Left ventricle myocardium superior (tissue), 1 donor: Measurements from ENCODE around the gene PCGF2. TPM values are rescaled to one million over a fixed set of nuclear protein-coding genes. Genes with fewer than 3 reads are reported as not detected.
"Not testable (repeated sequence)": the region's sequence is repeated elsewhere in the genome, so short reads cannot be mapped to it uniquely, and the experiment has no call there.

Experiments
- ATAC-seq: fragments of 200-7000 bp; cut with Tn5 transposase; one replicate; pipeline ENCODE4 v1.9.1; 2020; ENCODE audit warnings: mild to moderate bottlenecking, moderate library complexity
- DNase-seq: peaks from one replicate; pipeline ENCODE4 v3.0.0-alpha.2; 2020
- intact Hi-C: fragments of 100-400 bp; cut with micrococcal nuclease; formaldehyde crosslinking; loops from one replicate; pipeline ENCODE4 v1.11.0; 2022
- long read RNA-seq: library from polyadenylated mRNA; unstranded; transcript quantifications from one replicate; pipeline ENCODE4 v2.0.0, GENCODE V29; 2021
- total RNA-seq: library from RNA; stranded (reverse); fragmentation: NEBNext Ultra II Directional; extraction: Animal tissue kit (Norgen Biotek cat#: 25700); gene quantifications from one replicate; pipeline ENCODE4 v1.2.1, GENCODE V29; 2021
- donor health status: DM: no; HTN: yes; CAD: no; lungs with severe emphysema.

The PCGF2 gene
- total RNA-seq = 23.8 TPM
- long read RNA-seq, partial matches to known transcripts = 7 of 12 reads
- long read RNA-seq, other reads (novel, unspliced or antisense) = 5 of 12 reads

GRCh38 chr17:38748149-38748891 lies at the start of gene PCGF2:
Gene PCGF2, minus strand, starts transcription at chr17:38748336. Its CDS starts 7,934 bp downstream, at chr17:38740402.
- ATAC-seq = peak; percentile 42
- DNase-seq = peak; percentile 94
- intact Hi-C loops = no loop called here

- ATAC-seq (no peak), DNase-seq (no peak)
- intact Hi-C loops = no loop called here
Observed at GRCh38 chr17:38797828-38798227, 49.7 kb upstream of the PCGF2 start.

- DNase-seq (no peak), ATAC-seq (no peak)
- intact Hi-C loops = no loop called here
Observed at GRCh38 chr17:38797158-38797490, 49.0 kb upstream of the PCGF2 start.

GRCh38 chr17:38796451-38797157 lies 48.5 kb upstream of the PCGF2 start:
- intact Hi-C loops = no loop called here
- ATAC-seq (no peak), DNase-seq (no peak)

- no peak for DNase-seq
- no peak for ATAC-seq
- intact Hi-C loops = no loop called here
Observed at GRCh38 chr17:38794221-38794620, 46.1 kb upstream of the PCGF2 start.

- no peak for DNase-seq
- intact Hi-C loops = no loop called here
- ATAC-seq = no peak
Observed at GRCh38 chr17:38791162-38791561, 43.0 kb upstream of the PCGF2 start.

GRCh38 chr17:38790148-38790707 lies 42.1 kb upstream of the PCGF2 start:
- DNase-seq, ATAC-seq, intact Hi-C loops: not testable (repeated sequence)

- intact Hi-C loops = no loop called here
- ATAC-seq (no peak), DNase-seq (no peak)
Observed at GRCh38 chr17:38789185-38789584, 41.0 kb upstream of the PCGF2 start.

GRCh38 chr17:38787999-38788398 lies 39.9 kb upstream of the PCGF2 start:
- DNase-seq, intact Hi-C loops, ATAC-seq: not testable (repeated sequence)

- ATAC-seq (no peak), DNase-seq (no peak)
- intact Hi-C loops = no loop called here
Observed at GRCh38 chr17:38786372-38786771, 38.2 kb upstream of the PCGF2 start.

- intact Hi-C loops = no loop called here
- ATAC-seq (no peak), DNase-seq (no peak)
Observed at GRCh38 chr17:38783227-38783626, 35.1 kb upstream of the PCGF2 start.

GRCh38 chr17:38779965-38780752 lies 32.0 kb upstream of the PCGF2 start:
- ATAC-seq (no peak), DNase-seq (no peak)
- intact Hi-C loops = no loop called here

- DNase-seq (no peak), ATAC-seq (no peak)
- intact Hi-C loops = no loop called here
Observed at GRCh38 chr17:38777641-38778250, 29.6 kb upstream of the PCGF2 start.

- ATAC-seq = no peak
- no peak for DNase-seq
- intact Hi-C loops = no loop called here
Observed at GRCh38 chr17:38773258-38773657, 25.1 kb upstream of the PCGF2 start.

GRCh38 chr17:38768417-38768816 lies 20.3 kb upstream of the PCGF2 start:
- ATAC-seq (peak; percentile 77), DNase-seq (peak; percentile 52)
- intact Hi-C loops = no loop called here

- intact Hi-C loops = no loop called here
- no peak for DNase-seq
- ATAC-seq = no peak
Observed at GRCh38 chr17:38766341-38766740, 18.2 kb upstream of the PCGF2 start.

- ATAC-seq (no peak), DNase-seq (no peak)
- intact Hi-C loops = no loop called here
Observed at GRCh38 chr17:38762231-38762630, 14.1 kb upstream of the PCGF2 start.

GRCh38 chr17:38761612-38762011 lies 13.5 kb upstream of the PCGF2 start:
- intact Hi-C loops = no loop called here
- DNase-seq (no peak), ATAC-seq (no peak)

- no peak for ATAC-seq
- intact Hi-C loops = no loop called here
- DNase-seq = no peak
Observed at GRCh38 chr17:38753071-38753506, 5.0 kb upstream of the PCGF2 start.
